Hematopoietic multipotent progenitor cell treated with erythropoietin and hydrocortisone succinate and interleukin-3 and kit ligand, for 6 days (in vitro differentiated cells): ENCODE measurements around the gene CDK5RAP3.

ENCODE experiments used
- DNase-seq: peaks from one replicate; pipeline ENCODE4 v3.0.0-alpha.2; 2015

The CDK5RAP3 gene

DNA sequence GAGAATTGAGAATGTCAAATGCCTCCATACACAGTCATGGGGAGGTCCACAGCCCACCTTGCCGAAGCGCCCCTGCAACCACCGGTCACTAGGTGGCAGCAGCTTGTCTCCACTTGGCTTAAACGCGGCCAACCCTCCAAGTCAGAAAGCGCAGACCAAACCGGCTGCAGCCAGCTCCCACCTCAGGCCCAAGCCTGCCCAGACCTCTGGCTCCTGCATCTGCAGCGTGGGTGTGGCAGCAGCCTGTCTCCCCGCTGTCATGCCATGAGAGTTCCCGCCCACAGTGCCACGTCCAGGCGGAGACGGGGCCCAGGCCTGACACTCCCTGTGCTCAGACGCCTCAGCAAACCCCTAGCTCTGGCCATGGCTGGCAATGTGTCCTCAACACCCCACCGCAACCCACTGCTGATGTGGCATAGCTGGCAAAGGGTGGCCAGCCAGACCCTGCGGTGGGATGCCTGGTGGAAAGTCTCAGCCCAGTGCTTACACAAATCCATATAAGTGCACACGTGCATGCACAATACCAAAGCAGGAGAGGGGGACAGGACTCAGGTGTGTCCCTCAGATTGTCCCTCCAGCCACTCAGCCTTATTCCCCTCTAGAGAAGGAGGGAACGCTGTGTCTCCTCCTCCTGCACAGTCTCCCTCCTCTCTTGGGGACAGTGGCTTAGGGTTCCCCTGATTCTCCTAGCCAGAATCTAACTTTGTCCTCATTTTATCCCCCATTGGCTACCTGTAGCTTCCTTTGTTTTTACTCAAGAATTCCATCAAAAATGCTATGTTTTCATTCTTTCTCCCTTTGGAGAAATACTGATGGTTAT is 55.8 kb downstream of the CDK5RAP3 start:
- DNase-seq, result peak; percentile 95

DNA sequence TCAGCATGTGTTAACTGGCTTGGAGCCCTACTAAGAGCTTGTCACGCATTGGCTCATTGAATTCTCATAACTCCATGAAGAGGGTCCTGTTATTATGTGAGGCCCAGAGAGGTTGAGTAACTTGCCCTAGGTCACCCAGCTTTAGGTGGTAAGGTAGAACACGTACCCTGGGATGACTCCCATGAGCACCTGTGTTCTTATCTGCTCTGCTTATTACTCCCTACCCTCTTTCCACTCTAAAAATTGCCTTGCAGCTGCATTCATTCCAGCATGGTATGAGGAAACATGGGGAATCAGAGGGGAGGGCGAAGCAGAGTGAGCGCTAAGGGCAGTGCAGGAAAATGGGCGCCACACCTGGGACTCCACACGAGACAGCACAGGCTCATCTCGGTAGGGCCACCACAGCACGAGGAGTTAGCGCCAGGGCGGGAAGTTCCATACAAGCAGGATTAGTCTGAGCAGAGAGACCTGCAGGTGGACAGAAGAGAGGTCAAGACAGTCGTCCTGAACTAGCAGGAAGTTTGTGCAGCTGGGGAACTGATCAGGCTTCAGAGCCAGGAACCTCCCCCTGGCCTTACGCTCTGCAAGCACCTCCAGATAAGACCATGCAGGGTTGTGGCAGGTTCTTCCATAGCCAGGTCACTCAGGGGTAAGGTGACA is 56.5 kb downstream of the CDK5RAP3 start:
- DNase-seq, result no peak

- no peak for DNase-seq
These were observed 57.8 kb downstream of the CDK5RAP3 start for GRCh38 chr17:48028736-48029135.

DNA sequence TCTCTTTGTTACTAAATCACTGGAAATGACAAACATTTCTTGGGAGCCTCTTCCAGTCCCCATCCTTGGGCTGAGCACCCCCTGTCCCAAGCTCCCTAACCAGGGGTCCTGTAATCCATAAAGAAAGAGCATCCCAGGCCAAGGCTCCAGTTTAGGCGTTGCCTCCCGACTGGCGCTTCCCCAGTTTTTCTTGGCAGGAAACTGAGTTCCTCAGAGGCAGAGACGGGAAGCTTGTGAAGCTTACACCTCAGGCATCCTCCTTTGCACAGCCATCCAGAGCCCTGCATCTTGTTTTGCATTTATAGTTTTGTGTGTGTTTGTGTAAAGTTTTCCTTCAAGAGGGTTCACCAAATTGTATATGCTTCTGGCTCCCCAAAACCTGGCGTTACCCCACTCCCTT is 59.6 kb downstream of the CDK5RAP3 start:
- DNase-seq, result no peak
